Measurements from ENCODE around the gene PDS5B. TPM values are rescaled to one million over a fixed set of nuclear protein-coding genes. Genes with fewer than 3 reads are reported as not detected.
A peak's percentile ranks its signal among the peaks of the same experiment; 100 is the strongest.

PDS5B gene
- total and polyA plus RNA-seq, 9 of the 15 experiments (the other 6 are each of a cell fraction or from before 2014, with no cell fraction given), result 6.2 to 23.7 (median 13.1) TPM

- ATAC-seq (peak; percentile 98), DNase-seq (ENCODE audit: extremely low read depth in 1 of 4, low spot score in 3 of 4) (peak; percentile 71 to 95 (median 77)), FAIRE-seq (peak; percentile 98)
- intact Hi-C loops (cut with micrococcal nuclease), result loop anchor here (2.0 kb wide), 1 partner anchor 68 kb away; no protein-coding TSS in a partner anchor
- no peaks in the 10 kb centered on the region for H4K20me1 ChIP-seq (replicated peaks; ENCODE audit: control insufficient read depth, insufficient read depth, low read length)
- peak within 1 kb of the TSS; percentile 82 for H3K4me3 ChIP-seq
- H3K27me3 ChIP-seq (ENCODE audit: control insufficient read depth in 2 of 2, insufficient read depth in 2 of 2, low read length in 2 of 2), result no peaks in the 10 kb centered on the region
- peaks cover 0 to 7% of the 10 kb centered on the region in 2 experiments; a peak in 2 of 5 replicates for H3K4me1 ChIP-seq (replicated peaks in 1 of 2; ENCODE audit: control insufficient read depth in 2 of 2, insufficient read depth in 2 of 2, low read length in 2 of 2)
- H3K79me2 ChIP-seq (ENCODE audit: control insufficient read depth, insufficient read depth, low read length), result peaks cover 49% of the 10 kb centered on the region
- H3K9me1 ChIP-seq (ENCODE audit: control insufficient read depth, insufficient read depth, low read length), result no peaks in the 10 kb centered on the region
- peak within 1 kb of the TSS; percentile 89 to 98 for H3K9ac ChIP-seq (ENCODE audit: insufficient read depth in 1 of 2, low read depth in 2 of 2, low read length in 2 of 2)
- in situ Hi-C loops (cut with MboI), result no loop called here
- H3K36me3 ChIP-seq (ENCODE audit: control insufficient read depth, insufficient read depth, low read length), result peaks cover 27% of the 10 kb centered on the region
- ChIA-PET POLR2A (interaction anchor here (1.0 to 2.3 kb wide), 4 partner anchors 11 to 223 kb away, joined by 3 to 7 read pairs (median 7); partner anchors contain the start of genes BRCA2 and ZAR1L), CTCF (ENCODE audit: low intra/inter-chr PET ratio) (no interaction called here)
- H3K9me3 ChIP-seq (replicated peaks; ENCODE audit: control insufficient read depth, insufficient read depth, low read depth, low read length), result 0 out of 2 replicates have a peak, but pooled peaks cover 4% of the 10 kb centered on the region
- H2AFZ ChIP-seq (ENCODE audit: low read depth, low read length), result peak within 1 kb of the TSS; percentile 89
- peak within 1 kb of the TSS; percentile 85 for H3K4me2 ChIP-seq (ENCODE audit: insufficient read depth, low read length)
- no TSS peak for BruUV-seq (replicated peaks)
- H3K27ac ChIP-seq (ENCODE audit: extremely low read depth, low read depth, low read length), result peak within 1 kb of the TSS; percentile 90
- under 1% methylated on average over 26 of the region's 32 CpGs for WGBS (ENCODE audit: insufficient coverage, low coverage, missing lambda C conversion rate)
- TF ChIP-seq ZBTB8A (IDR thresholded peaks at IDR 0.05; ENCODE audit: partially characterized antibody) (no peak), SMARCC2 (IDR thresholded peaks at IDR 0.05; ENCODE audit: low read depth) (no peak), MCM2 (IDR thresholded peaks at IDR 0.05; ENCODE audit: low read depth) (no peak), HNRNPLL (IDR thresholded peaks at IDR 0.05; ENCODE audit: low read depth, low read length, poor library complexity, severe bottlenecking) (peak; percentile 83), ZBTB11 (CRISPR knock-in tag; IDR thresholded peaks at IDR 0.05) (peak in 2 of 3 experiments; percentile 30 to 80; a peak in 3 of 6 replicates), MITF (IDR thresholded peaks at IDR 0.05) (no peak), FOXK2 (conservative IDR thresholded peaks at IDR 0.05 in 1 of 2, IDR thresholded peaks at IDR 0.05 in 1 of 2; ENCODE audit: low read depth in 2 of 2) (peak; percentile 11 to 60; a peak in 2 of 4 replicates), ASH1L (IDR thresholded peaks at IDR 0.05; ENCODE audit: borderline replicate concordance, low read depth, partially characterized antibody) (peak; percentile 32), MCM3 (IDR thresholded peaks at IDR 0.05) (no peak), TAF9B (IDR thresholded peaks at IDR 0.05; ENCODE audit: partially characterized antibody) (peak; percentile 63), SMAD4 (CRISPR knock-in tag; conservative IDR thresholded peaks at IDR 0.05) (no peak), EHMT2 (IDR thresholded peaks at IDR 0.05) (no peak), HDAC2 (IDR thresholded peaks at IDR 0.05) (0 out of 2 replicates have a peak, but pooled peaks have one; percentile 31), ZNF766 (CRISPR knock-in tag; conservative IDR thresholded peaks at IDR 0.05) (peak; percentile 83), GTF2E2 (tag; IDR thresholded peaks at IDR 0.05) (peak; percentile 79), YY1 (IDR thresholded peaks at IDR 0.05; ENCODE audit: borderline replicate concordance in 1 of 3, control insufficient read depth in 1 of 3, extremely low read depth in 1 of 3, insufficient read depth in 3 of 3, insufficient read length in 1 of 3, insufficient replicate concordance in 2 of 3, low read depth in 1 of 3, low read length in 2 of 3) (peak; percentile 77 to 95 (median 94)), PTBP1 (IDR thresholded peaks at IDR 0.05; ENCODE audit: low read depth, low read length) (no peak)
These were observed 47.5 kb upstream of the PDS5B start, which contains the start of gene N4BP2L2 for GRCh38 chr13:32538621-32539246. TSS of gene N4BP2L2 (minus strand) at chr13:32538795. CDS start at chr13:32537027, 1,768 bp downstream.
